GM21717 (cell line): Measurements from ENCODE around the gene NMRAL1.

Experiments
- ATAC-seq: cut with Tn5 transposase; IDR thresholded peaks from one replicate; pipeline ENCODE4 v1.9.1; 2021; ENCODE audit warnings: mild to moderate bottlenecking, moderate library complexity; ENCODE audit not compliant: unreplicated experiment

Gene NMRAL1

GRCh38 chr16:4467916-4468315 is 6.5 kb downstream of the NMRAL1 start:
- ATAC-seq = no peak

GRCh38 chr16:4465977-4466779 is 8.2 kb downstream of the NMRAL1 start:
- no peak for ATAC-seq

GRCh38 chr16:4463522-4464163 is 10.8 kb downstream of the NMRAL1 start:
- ATAC-seq = no peak

- ATAC-seq = no peak
These were observed 13.0 kb downstream of the NMRAL1 start for GRCh38 chr16:4461250-4462085.

- no peak for ATAC-seq
These were observed 13.5 kb downstream of the NMRAL1 start for GRCh38 chr16:4460936-4461249.

- no peak for ATAC-seq
These were observed 18.5 kb downstream of the NMRAL1 start for GRCh38 chr16:4455951-4456350.

GRCh38 chr16:4455081-4455480 is 19.3 kb downstream of the NMRAL1 start:
- ATAC-seq = no peak

- no peak for ATAC-seq
These were observed 19.8 kb downstream of the NMRAL1 start for GRCh38 chr16:4454623-4455022.

- ATAC-seq = no peak
These were observed 21.8 kb downstream of the NMRAL1 start for GRCh38 chr16:4452674-4453073.

- ATAC-seq = no peak
These were observed 23.4 kb downstream of the NMRAL1 start for GRCh38 chr16:4450931-4451519.

- ATAC-seq = no peak
These were observed 24.0 kb downstream of the NMRAL1 start for GRCh38 chr16:4450430-4450829.

- no peak for ATAC-seq
These were observed 30.4 kb downstream of the NMRAL1 start for GRCh38 chr16:4443986-4444385.

- ATAC-seq = no peak
These were observed 31.2 kb downstream of the NMRAL1 start for GRCh38 chr16:4443271-4443670.

- no peak for ATAC-seq
These were observed 32.1 kb downstream of the NMRAL1 start for GRCh38 chr16:4442371-4442770.

- no peak for ATAC-seq
These were observed 37.1 kb downstream of the NMRAL1 start for GRCh38 chr16:4437366-4437765.

GRCh38 chr16:4435337-4436067 is 38.9 kb downstream of the NMRAL1 start:
- ATAC-seq = no peak

- ATAC-seq = no peak
These were observed 40.3 kb downstream of the NMRAL1 start for GRCh38 chr16:4433914-4434787.

- ATAC-seq = no peak
These were observed 41.2 kb downstream of the NMRAL1 start for GRCh38 chr16:4433228-4433627.

- ATAC-seq = no peak
These were observed 43.4 kb downstream of the NMRAL1 start for GRCh38 chr16:4431023-4431422.

- no peak for ATAC-seq
These were observed 45.9 kb downstream of the NMRAL1 start for GRCh38 chr16:4428500-4428899.
